HG02852 (cell line): ENCODE results near the gene HMGN3.

Source experiments
- ATAC-seq: cut with Tn5 transposase; IDR thresholded peaks from one replicate; pipeline ENCODE4 v1.9.1; 2021; ENCODE audit warnings: mild to moderate bottlenecking, moderate library complexity; ENCODE audit not compliant: unreplicated experiment

The HMGN3 gene

GRCh38 chr6:79188107-79188506 lies 46.4 kb downstream of the HMGN3 start:
- no peak for ATAC-seq

GRCh38 chr6:79186564-79186963 lies 47.9 kb downstream of the HMGN3 start:
- no peak for ATAC-seq

- no peak for ATAC-seq
Observed at GRCh38 chr6:79184641-79185040, 49.8 kb downstream of the HMGN3 start.

GRCh38 chr6:79184086-79184485 lies 50.4 kb downstream of the HMGN3 start:
- ATAC-seq = no peak

- no peak for ATAC-seq
Observed at GRCh38 chr6:79180052-79180451, 54.4 kb downstream of the HMGN3 start.

GRCh38 chr6:79173378-79173777 lies 61.1 kb downstream of the HMGN3 start:
- no peak for ATAC-seq

GRCh38 chr6:79170959-79171358 lies 63.5 kb downstream of the HMGN3 start:
- ATAC-seq = no peak

- ATAC-seq = no peak
Observed at GRCh38 chr6:79170431-79170830, 64.1 kb downstream of the HMGN3 start.

- ATAC-seq = no peak
Observed at GRCh38 chr6:79168695-79168980, 65.8 kb downstream of the HMGN3 start.

- ATAC-seq = no peak
Observed at GRCh38 chr6:79167931-79168694, 66.4 kb downstream of the HMGN3 start.

GRCh38 chr6:79159846-79160245 lies 74.6 kb downstream of the HMGN3 start:
- no peak for ATAC-seq

GRCh38 chr6:79158856-79159516 lies 75.5 kb downstream of the HMGN3 start:
- ATAC-seq = no peak

- no peak for ATAC-seq
Observed at GRCh38 chr6:79157961-79158644, 76.4 kb downstream of the HMGN3 start.

- no peak for ATAC-seq
Observed at GRCh38 chr6:79152269-79152737, 82.2 kb downstream of the HMGN3 start.
